Hematopoietic multipotent progenitor cell treated with erythropoietin and hydrocortisone succinate and interleukin-3 and kit ligand, for 4 days (in vitro differentiated cells): Measurements from ENCODE around the gene FKBP1A.

Experiments used
- DNase-seq: peaks from one replicate; pipeline ENCODE4 v3.0.0-alpha.2; 2015

Gene FKBP1A

GRCh38 chr20:1383623-1384404, 9.0 kb downstream of the FKBP1A start:
- DNase-seq = no peak

GRCh38 chr20:1382670-1383069, 10.2 kb downstream of the FKBP1A start:
- no peak for DNase-seq

GRCh38 chr20:1381753-1382591, 10.9 kb downstream of the FKBP1A start:
- DNase-seq = no peak

- no peak for DNase-seq
Measured at GRCh38 chr20:1378735-1379125, 14.1 kb downstream of the FKBP1A start.

- DNase-seq = no peak
Measured at GRCh38 chr20:1377984-1378734, 14.7 kb downstream of the FKBP1A start.

GRCh38 chr20:1377341-1377871, 15.4 kb downstream of the FKBP1A start:
- DNase-seq = no peak

- DNase-seq = peak; percentile 83
Measured at GRCh38 chr20:1376408-1377270, 16.2 kb downstream of the FKBP1A start.

GRCh38 chr20:1376007-1376406, 16.8 kb downstream of the FKBP1A start:
- DNase-seq = peak; percentile 44

- no peak for DNase-seq
Measured at GRCh38 chr20:1375515-1375914, 17.3 kb downstream of the FKBP1A start.

- no peak for DNase-seq
Measured at GRCh38 chr20:1374246-1374645, 18.6 kb downstream of the FKBP1A start.

- DNase-seq = no peak
Measured at GRCh38 chr20:1373614-1374013, 19.2 kb downstream of the FKBP1A start.

GRCh38 chr20:1373036-1373435, 19.8 kb downstream of the FKBP1A start:
- no peak for DNase-seq

- DNase-seq = no peak
Measured at GRCh38 chr20:1371830-1372539, 20.9 kb downstream of the FKBP1A start.

GRCh38 chr20:1371202-1371782, 21.6 kb downstream of the FKBP1A start:
- no peak for DNase-seq

- no peak for DNase-seq
Measured at GRCh38 chr20:1370548-1371110, 22.2 kb downstream of the FKBP1A start.

GRCh38 chr20:1369970-1370369, 22.9 kb downstream of the FKBP1A start:
- DNase-seq = no peak

- DNase-seq = no peak
Measured at GRCh38 chr20:1368448-1369199, 24.2 kb downstream of the FKBP1A start.

GRCh38 chr20:1367479-1367878, 25.4 kb downstream of the FKBP1A start:
- no peak for DNase-seq

- no peak for DNase-seq
Measured at GRCh38 chr20:1364106-1364505, 28.7 kb downstream of the FKBP1A start.

GRCh38 chr20:1363522-1363921, 29.3 kb downstream of the FKBP1A start:
- DNase-seq = no peak
